Measurements from ENCODE around the gene HAUS8. TPM values are rescaled to one million over a fixed set of nuclear protein-coding genes. Genes with fewer than 3 reads are reported as not detected.

The HAUS8 gene
- 8.1 TPM for total RNA-seq
- long read RNA-seq, partial matches to known transcripts: 1 of 8 reads
- long read RNA-seq, other reads (novel, unspliced or antisense): 1 of 8 reads

- H3K9me3 ChIP-seq: no peaks in the 10 kb centered on the region
- peak within 1 kb of the TSS; percentile 72 for H3K4me3 ChIP-seq
- peaks cover 9% of the 10 kb centered on the region for H3K36me3 ChIP-seq
- no peak for TF ChIP-seq CTCF (IDR thresholded peaks at IDR 0.05)
- DNase-seq (peak; percentile 100), ATAC-seq (peak; percentile 97)
- H3K27ac ChIP-seq: peak within 1 kb of the TSS; percentile 75
- intact Hi-C loops (cut with DNase I): no loop called here
- peaks cover 45% of the 10 kb centered on the region for H3K4me1 ChIP-seq
- H3K27me3 ChIP-seq: no peaks in the 10 kb centered on the region
These were observed at the start of gene HAUS8, which contains the start of gene MYO9B for GRCh38 chr19:17075035-17075863. Gene HAUS8, minus strand, starts transcription at chr19:17075452. Its CDS starts 30 bp downstream, at chr19:17075422. Gene MYO9B, plus strand, starts transcription at chr19:17075777. Its CDS starts 25,941 bp downstream, at chr19:17101718.

GRCh38 chr19:17124025-17124424 is 48.8 kb upstream of the HAUS8 start:
- intact Hi-C loops (cut with DNase I): no loop called here
- Histone ChIP-seq H3K4me1 (peaks cover 21% of the 10 kb centered on the region), H3K36me3 (peaks cover 7% of the 10 kb centered on the region), H3K27ac (no peak overlapping the region), H3K9me3 (no peaks in the 10 kb centered on the region), H3K4me3 (no peak overlapping the region), H3K27me3 (no peaks in the 10 kb centered on the region)
- ATAC-seq: no peak
- no peak for TF ChIP-seq CTCF (IDR thresholded peaks at IDR 0.05)
- DNase-seq: no peak

GRCh38 chr19:17123041-17123440 is 47.8 kb upstream of the HAUS8 start:
- Histone ChIP-seq H3K27ac (no peak overlapping the region), H3K9me3 (no peaks in the 10 kb centered on the region), H3K4me1 (peaks cover 21% of the 10 kb centered on the region), H3K4me3 (no peak overlapping the region), H3K27me3 (no peaks in the 10 kb centered on the region), H3K36me3 (peaks cover 7% of the 10 kb centered on the region)
- intact Hi-C loops (cut with DNase I): no loop called here
- no peak for DNase-seq
- no peak for ATAC-seq
- TF ChIP-seq CTCF (IDR thresholded peaks at IDR 0.05): no peak

DNA sequence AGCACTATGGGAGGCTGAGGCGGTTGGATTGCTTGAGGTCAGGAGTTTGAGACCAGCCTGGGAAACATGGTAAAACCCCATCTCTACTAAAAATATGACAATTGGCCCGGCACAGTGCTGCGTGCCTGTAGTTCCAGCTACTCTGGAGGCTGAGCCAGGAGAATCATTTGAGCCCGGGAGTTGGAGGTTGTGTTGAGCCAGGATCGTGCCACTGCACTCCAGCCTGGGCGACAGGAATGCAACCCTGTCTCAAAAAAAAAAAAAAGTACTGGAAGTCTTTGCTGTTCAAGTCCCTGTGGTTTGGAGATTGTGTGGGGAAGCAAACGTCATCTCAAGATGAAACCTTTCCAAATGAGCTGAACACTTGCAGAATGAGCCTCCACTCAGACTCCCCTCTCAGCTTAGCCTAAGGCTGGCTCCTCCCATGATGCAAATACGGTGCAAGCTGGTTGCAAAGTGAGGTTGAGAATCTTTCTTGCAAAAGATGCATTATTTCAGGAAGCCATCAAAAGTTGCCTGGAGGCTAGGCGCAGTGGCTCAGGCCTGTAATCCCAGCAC is 46.6 kb upstream of the HAUS8 start:
- H3K27me3 ChIP-seq: no peaks in the 10 kb centered on the region
- no peak overlapping the region for H3K4me3 ChIP-seq
- H3K36me3 ChIP-seq: peaks cover 7% of the 10 kb centered on the region
- intact Hi-C loops (cut with DNase I): no loop called here
- H3K27ac ChIP-seq: no peak overlapping the region
- DNase-seq: no peak
- H3K9me3 ChIP-seq: no peaks in the 10 kb centered on the region
- H3K4me1 ChIP-seq: peaks cover 21% of the 10 kb centered on the region
- no peak for ATAC-seq
- no peak for TF ChIP-seq CTCF (IDR thresholded peaks at IDR 0.05)

DNA sequence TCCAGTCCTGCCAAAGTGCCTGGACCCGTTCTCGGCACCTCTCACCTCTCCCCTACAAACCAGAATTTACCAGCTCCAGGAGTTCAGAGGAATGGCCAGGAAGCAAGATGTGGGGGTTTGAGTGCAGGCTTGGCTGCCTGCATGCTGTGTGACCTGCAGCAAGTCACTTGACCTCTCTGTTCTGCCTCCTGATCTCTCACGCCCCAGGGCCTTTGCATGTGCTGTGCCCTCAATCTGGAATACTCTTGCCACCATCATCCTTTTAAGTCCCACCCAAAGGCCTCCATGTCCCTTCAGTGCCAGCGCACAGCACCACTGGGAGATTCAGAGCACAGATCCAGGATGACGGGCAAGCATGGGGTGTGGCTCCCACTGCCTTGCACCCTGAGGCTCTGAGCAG is 43.7 kb upstream of the HAUS8 start:
- Histone ChIP-seq H3K27me3 (no peaks in the 10 kb centered on the region), H3K9me3 (no peaks in the 10 kb centered on the region), H3K36me3 (peaks cover 7% of the 10 kb centered on the region), H3K27ac (no peak overlapping the region), H3K4me1 (no peaks in the 10 kb centered on the region), H3K4me3 (no peak overlapping the region)
- intact Hi-C loops (cut with DNase I): no loop called here
- ATAC-seq (no peak), DNase-seq (no peak)
- no peak for TF ChIP-seq CTCF (IDR thresholded peaks at IDR 0.05)
